Measurements from ENCODE around the gene BANF2. TPM values are rescaled to one million over a fixed set of nuclear protein-coding genes. Genes with fewer than 3 reads are reported as not detected.

BANF2 gene
- total RNA-seq, 6 experiments from 2014 or later = not detected

GRCh38 chr20:17753516-17753915 lies 53.8 kb downstream of the BANF2 start:
- Mint-ChIP-seq H3K27me3 (ENCODE audit: insufficient read depth) (peaks cover 50% of the 10 kb centered on the region), H3K27ac (no peak overlapping the region), H3K4me1 (ENCODE audit: low read depth) (peaks cover 7% of the 10 kb centered on the region; the same call in 1 of the 2 replicates), H3K36me3 (ENCODE audit: low read depth) (peaks cover 7% of the 10 kb centered on the region), H3K4me3 (no peak overlapping the region), H3K9me3 (peaks cover 8% of the 10 kb centered on the region)
- TF ChIP-seq, protein P1, sequence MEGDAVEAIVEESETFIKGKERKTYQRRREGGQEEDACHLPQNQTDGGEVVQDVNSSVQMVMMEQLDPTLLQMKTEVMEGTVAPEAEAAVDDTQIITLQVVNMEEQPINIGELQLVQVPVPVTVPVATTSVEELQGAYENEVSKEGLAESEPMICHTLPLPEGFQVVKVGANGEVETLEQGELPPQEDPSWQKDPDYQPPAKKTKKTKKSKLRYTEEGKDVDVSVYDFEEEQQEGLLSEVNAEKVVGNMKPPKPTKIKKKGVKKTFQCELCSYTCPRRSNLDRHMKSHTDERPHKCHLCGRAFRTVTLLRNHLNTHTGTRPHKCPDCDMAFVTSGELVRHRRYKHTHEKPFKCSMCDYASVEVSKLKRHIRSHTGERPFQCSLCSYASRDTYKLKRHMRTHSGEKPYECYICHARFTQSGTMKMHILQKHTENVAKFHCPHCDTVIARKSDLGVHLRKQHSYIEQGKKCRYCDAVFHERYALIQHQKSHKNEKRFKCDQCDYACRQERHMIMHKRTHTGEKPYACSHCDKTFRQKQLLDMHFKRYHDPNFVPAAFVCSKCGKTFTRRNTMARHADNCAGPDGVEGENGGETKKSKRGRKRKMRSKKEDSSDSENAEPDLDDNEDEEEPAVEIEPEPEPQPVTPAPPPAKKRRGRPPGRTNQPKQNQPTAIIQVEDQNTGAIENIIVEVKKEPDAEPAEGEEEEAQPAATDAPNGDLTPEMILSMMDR (IDR thresholded peaks at IDR 0.05) = no peak
- no peak for DNase-seq

DNA sequence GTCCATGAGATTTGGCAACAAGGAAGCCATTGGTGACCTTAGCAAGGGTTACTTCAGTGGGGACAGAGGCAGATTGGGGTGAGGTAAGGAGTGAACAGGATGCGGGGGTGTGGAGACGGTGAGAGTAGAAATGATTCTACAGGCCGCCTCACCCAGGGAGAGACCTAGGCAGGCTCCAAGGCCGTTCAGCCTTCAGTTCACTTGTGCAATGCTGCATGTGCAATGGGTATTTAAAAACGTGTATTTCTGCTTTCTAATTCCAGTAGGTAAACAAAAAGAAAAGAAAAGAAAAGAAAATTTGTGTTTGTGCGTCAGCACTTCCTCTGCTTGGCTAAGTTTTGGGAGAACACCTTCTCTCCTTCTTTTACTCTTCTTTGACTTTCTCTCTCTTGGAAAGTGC lies 56.8 kb downstream of the BANF2 start:
- no peaks in the 10 kb centered on the region; the same call in 1 of the 2 replicates for H3K4me1 Mint-ChIP-seq (ENCODE audit: low read depth)
- TF ChIP-seq, protein P1 (IDR thresholded peaks at IDR 0.05) = no peak
- peaks cover 7% of the 10 kb centered on the region for H3K36me3 Mint-ChIP-seq (ENCODE audit: low read depth)
- H3K9me3 Mint-ChIP-seq = peaks cover 17% of the 10 kb centered on the region
- no peak overlapping the region for H3K4me3 Mint-ChIP-seq
- no peak for DNase-seq
- H3K27me3 Mint-ChIP-seq (ENCODE audit: insufficient read depth) = peaks cover 55% of the 10 kb centered on the region
- H3K27ac Mint-ChIP-seq = no peak overlapping the region

GRCh38 chr20:17757496-17757895 lies 57.7 kb downstream of the BANF2 start:
- TF ChIP-seq, protein P1 (IDR thresholded peaks at IDR 0.05) = no peak
- H3K36me3 Mint-ChIP-seq (ENCODE audit: low read depth) = peaks cover 7% of the 10 kb centered on the region
- H3K4me3 Mint-ChIP-seq = no peak overlapping the region
- peaks cover 52% of the 10 kb centered on the region for H3K27me3 Mint-ChIP-seq (ENCODE audit: insufficient read depth)
- H3K4me1 Mint-ChIP-seq (ENCODE audit: low read depth) = no peaks in the 10 kb centered on the region; the same call in 1 of the 2 replicates
- DNase-seq = no peak
- peaks cover 17% of the 10 kb centered on the region for H3K9me3 Mint-ChIP-seq
- no peak overlapping the region for H3K27ac Mint-ChIP-seq

GRCh38 chr20:17758010-17758409 lies 58.2 kb downstream of the BANF2 start:
- peaks cover 17% of the 10 kb centered on the region for H3K9me3 Mint-ChIP-seq
- H3K4me3 Mint-ChIP-seq = no peak overlapping the region

GRCh38 chr20:17758512-17758911 lies 58.7 kb downstream of the BANF2 start:
- Mint-ChIP-seq H3K9me3 (peaks cover 17% of the 10 kb centered on the region), H3K4me1 (ENCODE audit: low read depth) (no peaks in the 10 kb centered on the region; the same call in none of the 2 replicates), H3K4me3 (no peak overlapping the region), H3K36me3 (ENCODE audit: low read depth) (peaks cover 7% of the 10 kb centered on the region), H3K27me3 (ENCODE audit: insufficient read depth) (peaks cover 43% of the 10 kb centered on the region), H3K27ac (no peak overlapping the region)
- DNase-seq = no peak
- TF ChIP-seq, protein P1 (IDR thresholded peaks at IDR 0.05) = no peak

More at GRCh38 chr20:17758010-17758409, 58.2 kb downstream of the BANF2 start:
- Mint-ChIP-seq H3K27me3 (ENCODE audit: insufficient read depth) (peaks cover 47% of the 10 kb centered on the region), H3K4me1 (ENCODE audit: low read depth) (no peaks in the 10 kb centered on the region; the same call in none of the 2 replicates), H3K36me3 (ENCODE audit: low read depth) (peaks cover 7% of the 10 kb centered on the region), H3K27ac (no peak overlapping the region)
- DNase-seq = no peak
- TF ChIP-seq, protein P1 (IDR thresholded peaks at IDR 0.05) = no peak
